ENCODE measurements around the gene DCBLD1. TPM values are rescaled to one million over a fixed set of nuclear protein-coding genes. Genes with fewer than 3 reads are reported as not detected.
"Not testable (repeated sequence)": the region's sequence is repeated elsewhere in the genome, so short reads cannot be mapped to it uniquely, and the experiment has no call there.

The DCBLD1 gene
- total RNA-seq, result 1 to 10 TPM; 5.6 to 6.2 TPM

- DNase-seq, result peak; percentile 74
- ATAC-seq (ENCODE audit: low read depth), result peak; percentile 82
- no peaks in the 10 kb centered on the region for H3K9me3 Mint-ChIP-seq
- POLR2A ChIA-PET, result interaction anchor here (1.2 to 3.3 kb wide), 4 partner anchors 14 to 120 kb away, joined by 3 to 32 read pairs (median 7); partner anchors contain the start of gene GOPC
- H3K27me3 Mint-ChIP-seq, result peaks cover 41% of the 10 kb centered on the region
- H3K36me3 Mint-ChIP-seq, result peaks cover 2% of the 10 kb centered on the region
- peak within 1 kb of the TSS; percentile 91 for H3K4me3 Mint-ChIP-seq
- H3K27ac Mint-ChIP-seq, result peak within 1 kb of the TSS; percentile 81
- peaks cover 20% of the 10 kb centered on the region for H3K4me1 Mint-ChIP-seq
Observed at GRCh38 chr6:117482240-117483003, at the start of gene DCBLD1. Gene DCBLD1, plus strand, starts transcription at chr6:117482674. Its CDS starts 108 bp downstream, at chr6:117482782.

- Mint-ChIP-seq H3K36me3 (no peaks in the 10 kb centered on the region), H3K4me3 (no peak overlapping the region), H3K27me3 (peaks cover 32% of the 10 kb centered on the region), H3K4me1 (no peaks in the 10 kb centered on the region), H3K27ac (no peak overlapping the region), H3K9me3 (no peaks in the 10 kb centered on the region)
- ATAC-seq (ENCODE audit: low read depth), result no peak
- DNase-seq, result no peak
- POLR2A ChIA-PET, result no interaction called here
Observed at GRCh38 chr6:117440706-117441525, 41.6 kb upstream of the DCBLD1 start.

DNA sequence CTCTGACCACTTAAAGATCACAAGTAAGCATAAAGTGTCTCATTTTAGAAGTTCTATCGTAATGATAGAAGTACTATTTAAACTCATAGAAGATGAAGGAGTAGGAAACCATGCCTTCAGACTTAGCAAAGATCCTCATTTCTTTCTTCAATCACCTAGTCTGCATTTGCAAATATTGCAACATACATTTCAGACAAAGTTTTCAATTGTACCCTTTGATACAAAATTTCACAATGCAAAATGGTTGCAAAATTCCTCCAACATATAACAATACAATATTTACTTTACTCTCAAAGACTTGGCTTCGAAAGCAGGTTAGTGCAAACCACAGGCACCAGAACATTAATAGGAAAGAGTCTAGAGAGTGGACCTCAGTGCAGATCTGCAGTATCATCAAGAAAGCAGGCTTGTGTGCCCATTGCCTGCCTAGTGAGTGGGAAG is 40.6 kb upstream of the DCBLD1 start:
- Mint-ChIP-seq H3K27me3 (peaks cover 33% of the 10 kb centered on the region), H3K9me3 (no peaks in the 10 kb centered on the region), H3K4me1 (no peaks in the 10 kb centered on the region), H3K36me3 (no peaks in the 10 kb centered on the region), H3K27ac (no peak overlapping the region), H3K4me3 (no peak overlapping the region)
- ATAC-seq (ENCODE audit: low read depth) (no peak), DNase-seq (no peak)
- POLR2A ChIA-PET, result no interaction called here

- H3K9me3 Mint-ChIP-seq; ATAC-seq (ENCODE audit: low read depth); H3K27ac Mint-ChIP-seq; H3K4me3 Mint-ChIP-seq; H3K4me1 Mint-ChIP-seq; H3K36me3 Mint-ChIP-seq; DNase-seq; POLR2A ChIA-PET: not testable (repeated sequence)
- peaks cover 34% of the 10 kb centered on the region for H3K27me3 Mint-ChIP-seq
Observed at GRCh38 chr6:117442313-117442712, 40.2 kb upstream of the DCBLD1 start.

DNA sequence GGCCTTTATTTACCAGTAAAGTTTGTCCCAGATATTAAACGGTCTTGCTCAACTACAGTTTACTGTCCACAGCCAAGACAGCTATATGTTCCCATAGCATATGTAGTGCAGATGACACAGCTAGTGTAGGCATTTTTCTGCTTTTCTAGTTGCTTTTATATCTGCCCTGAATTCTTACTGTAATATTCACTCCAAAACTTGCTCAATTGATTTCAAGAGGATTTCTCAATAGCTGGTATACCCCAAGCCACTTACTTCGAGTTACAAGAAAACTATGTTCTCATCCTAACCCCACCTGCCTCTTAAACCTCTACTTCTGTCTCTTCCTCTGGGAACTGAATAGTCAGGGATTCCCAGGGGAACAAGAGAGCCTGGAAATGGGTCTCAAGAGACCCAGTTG is 37.9 kb upstream of the DCBLD1 start:
- DNase-seq (no peak), ATAC-seq (ENCODE audit: low read depth) (no peak)
- no peak overlapping the region for H3K27ac Mint-ChIP-seq
- H3K4me1 Mint-ChIP-seq, result no peaks in the 10 kb centered on the region
- no peak overlapping the region for H3K4me3 Mint-ChIP-seq
- no peaks in the 10 kb centered on the region for H3K9me3 Mint-ChIP-seq
- H3K27me3 Mint-ChIP-seq, result peaks cover 47% of the 10 kb centered on the region
- H3K36me3 Mint-ChIP-seq, result no peaks in the 10 kb centered on the region
- POLR2A ChIA-PET, result no interaction called here

GRCh38 chr6:117446861-117447260 is 35.6 kb upstream of the DCBLD1 start:
- Mint-ChIP-seq H3K9me3 (no peaks in the 10 kb centered on the region), H3K27ac (no peak overlapping the region), H3K36me3 (no peaks in the 10 kb centered on the region), H3K4me3 (no peak overlapping the region), H3K4me1 (no peaks in the 10 kb centered on the region), H3K27me3 (peaks cover 54% of the 10 kb centered on the region)
- POLR2A ChIA-PET, result no interaction called here
- no peak for ATAC-seq (ENCODE audit: low read depth)
- DNase-seq, result no peak

DNA sequence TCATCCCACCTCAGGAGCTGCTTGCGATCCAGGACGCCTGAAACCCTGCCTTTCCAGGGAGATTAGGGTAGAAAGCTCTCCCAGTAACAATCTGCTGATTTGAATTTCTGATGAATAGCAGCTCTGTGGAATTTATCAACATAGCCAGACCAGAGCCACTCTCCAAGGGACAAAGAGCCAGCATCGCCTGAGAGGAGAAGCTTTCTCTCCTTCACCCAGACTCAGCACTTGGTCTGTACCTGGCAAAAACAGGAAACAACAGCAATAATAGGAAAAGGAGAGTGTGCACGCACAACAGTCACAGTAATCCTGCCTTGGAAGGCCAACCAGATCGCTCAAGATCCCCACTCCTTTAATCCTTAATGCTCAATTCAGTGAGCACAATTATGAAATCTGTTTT is 34.5 kb upstream of the DCBLD1 start:
- DNase-seq (no peak), ATAC-seq (ENCODE audit: low read depth) (no peak)
- Mint-ChIP-seq H3K36me3 (no peaks in the 10 kb centered on the region), H3K27ac (no peak overlapping the region), H3K4me3 (no peak overlapping the region), H3K9me3 (no peaks in the 10 kb centered on the region), H3K27me3 (peaks cover 51% of the 10 kb centered on the region), H3K4me1 (no peaks in the 10 kb centered on the region)
- POLR2A ChIA-PET, result no interaction called here

DNA sequence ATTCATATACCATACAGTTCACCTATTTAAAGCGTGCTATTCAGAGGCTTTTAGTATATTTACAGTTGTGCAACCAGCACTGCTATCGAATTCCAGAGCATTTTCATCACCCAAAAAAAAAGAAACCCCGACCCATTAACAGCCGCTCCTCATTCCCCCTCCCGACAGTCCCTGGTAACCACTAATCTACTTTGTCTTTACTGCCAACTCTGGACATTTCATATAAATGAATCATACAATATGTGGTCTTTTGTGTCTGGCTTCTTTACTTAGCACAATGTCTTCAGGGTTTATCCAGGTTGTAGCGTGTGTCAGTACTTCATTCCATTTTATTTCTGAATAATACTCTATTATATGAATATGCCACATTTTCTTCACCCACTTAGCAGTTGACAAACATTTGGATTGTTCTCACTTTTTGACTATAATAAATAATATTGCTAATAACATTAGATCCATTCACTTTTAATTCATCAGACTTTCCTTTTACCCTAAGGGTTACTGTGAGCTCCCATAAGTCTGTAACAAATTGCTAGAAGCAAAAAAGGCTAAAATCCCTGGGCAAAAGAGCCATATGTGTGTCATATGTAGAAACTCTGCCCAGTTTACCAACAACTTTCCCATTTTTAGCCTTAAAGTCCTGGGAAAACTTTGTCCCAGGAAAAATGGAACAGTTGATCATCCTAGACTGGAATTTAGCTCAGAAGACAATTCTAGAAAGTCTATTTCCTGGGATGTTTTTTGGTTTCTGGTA is 33.6 kb upstream of the DCBLD1 start:
- ATAC-seq (ENCODE audit: low read depth) (no peak), DNase-seq (no peak)
- Mint-ChIP-seq H3K4me1 (no peaks in the 10 kb centered on the region), H3K9me3 (no peaks in the 10 kb centered on the region), H3K4me3 (no peak overlapping the region), H3K36me3 (no peaks in the 10 kb centered on the region), H3K27ac (no peak overlapping the region), H3K27me3 (peaks cover 46% of the 10 kb centered on the region)
- POLR2A ChIA-PET, result interaction anchor here (1.1 to 1.4 kb wide), 2 partner anchors 28 to 153 kb away, joined by 4 to 5 read pairs; partner anchors contain the start of gene GOPC

DNA sequence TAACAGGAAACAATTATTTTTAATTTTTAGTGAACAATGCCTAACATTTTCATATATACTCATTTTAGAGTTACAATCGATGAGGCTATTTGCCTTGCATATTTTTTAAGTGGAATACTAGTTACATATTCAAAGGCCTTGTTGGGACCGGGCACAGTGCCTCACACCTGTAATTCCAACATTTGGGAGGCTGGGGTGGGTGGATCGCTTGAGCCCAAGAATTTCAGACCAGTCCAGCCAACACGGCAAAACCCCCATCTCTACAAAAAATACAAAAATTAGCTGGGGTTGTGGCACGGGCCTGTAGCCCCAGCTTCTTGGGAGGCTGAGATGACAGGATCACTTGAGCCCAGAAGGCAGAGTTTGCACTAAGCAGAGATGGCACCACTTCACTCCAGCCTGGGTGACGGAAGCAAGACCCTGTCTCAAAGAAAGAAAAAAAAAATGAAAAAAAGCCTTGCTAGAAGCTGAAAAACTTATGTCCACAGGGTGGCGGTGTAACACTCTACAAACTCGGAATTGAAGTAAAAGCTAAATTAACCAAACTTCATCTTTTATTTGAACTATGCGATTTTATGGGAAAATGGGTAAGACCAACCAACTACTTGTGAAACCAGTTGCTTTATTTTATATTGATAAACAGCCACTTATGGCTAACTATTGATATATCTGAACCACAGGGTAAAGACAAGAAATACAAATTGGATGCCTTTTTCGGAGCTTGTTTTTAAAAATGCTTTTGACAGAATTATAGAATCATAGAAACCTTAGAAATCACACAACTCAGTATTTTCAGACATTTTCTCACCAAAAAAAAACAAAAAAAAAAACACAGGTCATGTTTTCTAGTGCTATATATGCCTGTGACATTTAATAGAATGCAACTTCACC is 32.7 kb upstream of the DCBLD1 start:
- Mint-ChIP-seq H3K4me1 (no peaks in the 10 kb centered on the region), H3K4me3 (no peak overlapping the region), H3K9me3 (no peaks in the 10 kb centered on the region), H3K27ac (no peak overlapping the region), H3K36me3 (no peaks in the 10 kb centered on the region), H3K27me3 (peaks cover 46% of the 10 kb centered on the region)
- ATAC-seq (ENCODE audit: low read depth), result no peak
- peak; percentile 26 for DNase-seq
- POLR2A ChIA-PET, result interaction anchor here (1.1 to 1.4 kb wide), 2 partner anchors 27 to 152 kb away, joined by 4 to 5 read pairs; partner anchors contain the start of gene GOPC

DNA sequence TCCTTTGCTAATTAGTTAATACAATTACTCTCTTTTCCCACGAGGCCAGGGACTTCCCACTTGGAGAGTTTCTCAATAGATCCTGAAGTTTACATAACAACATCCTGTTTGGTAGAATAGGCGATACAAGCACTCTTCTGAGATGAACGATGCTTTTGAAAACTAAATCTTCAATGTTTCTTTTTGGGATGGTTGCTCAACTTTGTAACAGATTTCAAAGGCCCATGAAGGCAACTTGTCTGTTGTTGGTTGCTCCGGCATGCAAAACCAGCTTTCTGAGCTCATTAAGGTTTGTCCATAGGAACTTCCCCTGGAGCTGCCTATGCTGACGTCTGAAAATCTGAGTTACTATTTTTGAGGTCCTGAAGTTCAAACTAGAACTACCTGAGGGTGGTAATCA is 30.8 kb upstream of the DCBLD1 start:
- Mint-ChIP-seq H3K36me3 (no peaks in the 10 kb centered on the region), H3K4me3 (no peak overlapping the region), H3K9me3 (no peaks in the 10 kb centered on the region), H3K4me1 (no peaks in the 10 kb centered on the region), H3K27ac (no peak overlapping the region), H3K27me3 (peaks cover 37% of the 10 kb centered on the region)
- POLR2A ChIA-PET, result no interaction called here
- DNase-seq, result no peak
- ATAC-seq (ENCODE audit: low read depth), result no peak

DNA sequence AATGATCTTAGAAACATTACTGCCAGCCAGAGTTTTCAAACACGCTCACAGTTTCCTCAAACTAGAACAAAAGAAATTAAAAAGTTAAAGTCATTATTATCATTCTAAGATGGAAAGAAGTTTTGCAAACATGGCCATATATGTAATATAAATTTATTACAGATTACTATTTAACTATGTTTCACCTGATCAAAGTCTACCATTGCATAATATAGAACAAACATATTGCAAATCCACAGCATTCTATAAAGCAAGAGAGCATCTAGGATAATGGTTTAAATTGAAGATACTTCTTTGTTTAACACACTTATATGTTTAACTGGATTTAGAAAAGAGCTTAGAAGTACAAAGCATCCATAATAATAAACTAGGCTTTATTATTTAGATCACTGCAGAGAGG is 26.2 kb upstream of the DCBLD1 start:
- ATAC-seq (ENCODE audit: low read depth), result no peak
- H3K36me3 Mint-ChIP-seq, result no peaks in the 10 kb centered on the region
- no peaks in the 10 kb centered on the region for H3K4me1 Mint-ChIP-seq
- POLR2A ChIA-PET, result no interaction called here
- H3K9me3 Mint-ChIP-seq, result no peaks in the 10 kb centered on the region
- H3K27me3 Mint-ChIP-seq, result peaks cover 12% of the 10 kb centered on the region
- no peak for DNase-seq
- H3K4me3 Mint-ChIP-seq, result no peak overlapping the region
- H3K27ac Mint-ChIP-seq, result no peak overlapping the region

- H3K4me3 Mint-ChIP-seq, result no peak overlapping the region
- DNase-seq, result no peak
- no peak overlapping the region for H3K27ac Mint-ChIP-seq
- POLR2A ChIA-PET, result interaction anchor here (0.6 kb wide), 1 partner anchor 10 kb away, joined by 3 read pairs; no protein-coding TSS in a partner anchor
- no peaks in the 10 kb centered on the region for H3K9me3 Mint-ChIP-seq
- ATAC-seq (ENCODE audit: low read depth), result no peak
- no peaks in the 10 kb centered on the region for H3K36me3 Mint-ChIP-seq
- no peaks in the 10 kb centered on the region for H3K4me1 Mint-ChIP-seq
- peaks cover 12% of the 10 kb centered on the region for H3K27me3 Mint-ChIP-seq
Observed at GRCh38 chr6:117456998-117457397, 25.5 kb upstream of the DCBLD1 start.
